SK-N-MC (cell line): ENCODE data around the gene MVK.

Experiments used
- EZH2 ChIP-seq: fragments of 200-600 bp; sonication (generic); IDR thresholded peaks from one replicate; pipeline ENCODE4 v1.6.1; 2017; ENCODE audit warnings: antibody characterized with exemption
- FOXP2 ChIP-seq: optimal IDR thresholded peaks from 2 replicates; pipeline ENCODE3; 2011; ENCODE audit warnings: mild to moderate bottlenecking, moderate library complexity; ENCODE audit not compliant: insufficient read depth; ENCODE audit errors: extremely low read length, control extremely low read depth

- TF ChIP-seq EZH2 (no peak), FOXP2 (no peak)
Measured at GRCh38 chr12:109567296-109567695, 6.3 kb upstream of the MVK start.
